ENCODE data around the gene CD59. TPM values are rescaled to one million over a fixed set of nuclear protein-coding genes. Genes with fewer than 3 reads are reported as not detected.

The CD59 gene
- polyA plus RNA-seq, 3 donors = 3.7 to 34.9 (median 21.1) TPM

GRCh38 chr11:33674035-33674814, 62.0 kb downstream of the CD59 start:
- Histone ChIP-seq H3K9ac (ENCODE audit: insufficient read depth, low read length, poor library complexity, severe bottlenecking) (no peak overlapping the region), H4K20me1 (ENCODE audit: insufficient read depth, low read length) (no peaks in the 10 kb centered on the region), H3K79me2 (ENCODE audit: insufficient read depth, low read length) (no peaks in the 10 kb centered on the region), H3K4me2 (replicated peaks; ENCODE audit: extremely low read depth, low read length, poor library complexity, severe bottlenecking) (no peak overlapping the region), H2AFZ (ENCODE audit: insufficient read depth, low read depth, low read length, poor library complexity, severe bottlenecking) (no peak overlapping the region), H3K27me3 (ENCODE audit: control insufficient read depth in 2 of 2, insufficient read depth in 2 of 2, low read length in 2 of 2) (no peaks in the 10 kb centered on the region), H3K36me3 (replicated peaks in 1 of 2; ENCODE audit: control insufficient read depth in 1 of 2, insufficient read depth in 2 of 2, low read length in 2 of 2) (no peaks in the 10 kb centered on the region), H3K4me3 (replicated peaks in 1 of 3; ENCODE audit: low read depth in 2 of 3, low read length in 3 of 3) (no peak overlapping the region), H3K9me3 (replicated peaks in 1 of 2; ENCODE audit: control insufficient read depth in 1 of 2, insufficient read depth in 1 of 2, low read length in 2 of 2) (no peaks in the 10 kb centered on the region), H3K27ac (ENCODE audit: low read depth in 1 of 2, low read length in 2 of 2) (no peak overlapping the region), H3K4me1 (ENCODE audit: control insufficient read depth in 1 of 2, insufficient read depth in 2 of 2, low read length in 2 of 2) (no peaks in the 10 kb centered on the region)
- intact Hi-C loops (cut with micrococcal nuclease) = no loop called here
- TF ChIP-seq, protein P1, sequence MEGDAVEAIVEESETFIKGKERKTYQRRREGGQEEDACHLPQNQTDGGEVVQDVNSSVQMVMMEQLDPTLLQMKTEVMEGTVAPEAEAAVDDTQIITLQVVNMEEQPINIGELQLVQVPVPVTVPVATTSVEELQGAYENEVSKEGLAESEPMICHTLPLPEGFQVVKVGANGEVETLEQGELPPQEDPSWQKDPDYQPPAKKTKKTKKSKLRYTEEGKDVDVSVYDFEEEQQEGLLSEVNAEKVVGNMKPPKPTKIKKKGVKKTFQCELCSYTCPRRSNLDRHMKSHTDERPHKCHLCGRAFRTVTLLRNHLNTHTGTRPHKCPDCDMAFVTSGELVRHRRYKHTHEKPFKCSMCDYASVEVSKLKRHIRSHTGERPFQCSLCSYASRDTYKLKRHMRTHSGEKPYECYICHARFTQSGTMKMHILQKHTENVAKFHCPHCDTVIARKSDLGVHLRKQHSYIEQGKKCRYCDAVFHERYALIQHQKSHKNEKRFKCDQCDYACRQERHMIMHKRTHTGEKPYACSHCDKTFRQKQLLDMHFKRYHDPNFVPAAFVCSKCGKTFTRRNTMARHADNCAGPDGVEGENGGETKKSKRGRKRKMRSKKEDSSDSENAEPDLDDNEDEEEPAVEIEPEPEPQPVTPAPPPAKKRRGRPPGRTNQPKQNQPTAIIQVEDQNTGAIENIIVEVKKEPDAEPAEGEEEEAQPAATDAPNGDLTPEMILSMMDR (IDR thresholded peaks at IDR 0.05) = no peak
- H3K27me3 Mint-ChIP-seq (ENCODE audit: low read depth in 3 of 3) = peaks cover 1 to 22% (median 6%) of the 10 kb centered on the region in 3 donors
- no peak overlapping the region for H3K27ac Mint-ChIP-seq
- no peaks in the 10 kb centered on the region for H3K36me3 Mint-ChIP-seq
- H3K9me3 Mint-ChIP-seq = peaks cover 0 to 13% (median 6%) of the 10 kb centered on the region in 7 donors
- no peak for DNase-seq
- H3K4me1 Mint-ChIP-seq = no peaks in the 10 kb centered on the region
- no peak overlapping the region for H3K4me3 Mint-ChIP-seq
- 96% methylated on average over 3 of the region's 3 CpGs for WGBS (ENCODE audit: insufficient coverage)

- Histone ChIP-seq H3K79me2 (ENCODE audit: insufficient read depth, low read length) (no peaks in the 10 kb centered on the region), H4K20me1 (ENCODE audit: insufficient read depth, low read length) (no peaks in the 10 kb centered on the region), H3K9me3 (replicated peaks in 1 of 2; ENCODE audit: control insufficient read depth in 1 of 2, insufficient read depth in 1 of 2, low read length in 2 of 2) (no peaks in the 10 kb centered on the region), H3K9ac (ENCODE audit: insufficient read depth, low read length, poor library complexity, severe bottlenecking) (no peak overlapping the region), H3K4me3 (replicated peaks in 1 of 3; ENCODE audit: low read depth in 2 of 3, low read length in 3 of 3) (no peak overlapping the region), H3K4me1 (ENCODE audit: control insufficient read depth in 1 of 2, insufficient read depth in 2 of 2, low read length in 2 of 2) (no peaks in the 10 kb centered on the region), H3K36me3 (replicated peaks in 1 of 2; ENCODE audit: control insufficient read depth in 1 of 2, insufficient read depth in 2 of 2, low read length in 2 of 2) (no peaks in the 10 kb centered on the region), H3K27me3 (ENCODE audit: control insufficient read depth in 2 of 2, insufficient read depth in 2 of 2, low read length in 2 of 2) (no peaks in the 10 kb centered on the region), H2AFZ (ENCODE audit: insufficient read depth, low read depth, low read length, poor library complexity, severe bottlenecking) (no peak overlapping the region), H3K4me2 (replicated peaks; ENCODE audit: extremely low read depth, low read length, poor library complexity, severe bottlenecking) (no peak overlapping the region), H3K27ac (ENCODE audit: low read depth in 1 of 2, low read length in 2 of 2) (no peak overlapping the region)
- peaks cover 0 to 4% (median 2%) of the 10 kb centered on the region in 7 donors for H3K9me3 Mint-ChIP-seq
- DNase-seq = no peak
- 55% methylated on average over 1 of the region's 4 CpGs for WGBS (ENCODE audit: insufficient coverage)
- intact Hi-C loops (cut with micrococcal nuclease) = no loop called here
- TF ChIP-seq, protein P1 (IDR thresholded peaks at IDR 0.05) = no peak
- no peaks in the 10 kb centered on the region for H3K36me3 Mint-ChIP-seq
- no peaks in the 10 kb centered on the region for H3K4me1 Mint-ChIP-seq
- peaks cover 1 to 11% (median 5%) of the 10 kb centered on the region in 3 donors for H3K27me3 Mint-ChIP-seq (ENCODE audit: low read depth in 3 of 3)
- H3K4me3 Mint-ChIP-seq = peak overlapping the region in 1 of 2 donors; percentile 41
- no peak overlapping the region for H3K27ac Mint-ChIP-seq
Observed at GRCh38 chr11:33672273-33672672, 64.0 kb downstream of the CD59 start.

All from CD14-positive monocyte (primary cell).